WTC11 (cell line): ENCODE measurements around the gene ABCB11. TPM values are rescaled to one million over a fixed set of nuclear protein-coding genes. Genes with fewer than 3 reads are reported as not detected.

ENCODE experiments used
- ATAC-seq: fragments of 200-7000 bp; cut with Tn5 transposase; 2 replicates; pipeline ENCODE4 v1.10.0; 2021; ENCODE audit warnings: mild to moderate bottlenecking, moderate library complexity
- CTCF ChIA-PET: fragments of 300-600 bp; sonication (Branson Sonifier 250); formaldehyde crosslinking; loops from one replicate; lab custom pipeline; 2021; ENCODE audit warnings: antibody characterized with exemption; lab: Charles Lee
- POLR2A ChIA-PET: fragments of 350-600 bp; sonication (Branson Sonifier 250); formaldehyde crosslinking; loops from one replicate; lab custom pipeline; 2021; ENCODE audit warnings: antibody characterized with exemption; lab: Charles Lee
- DNase-seq: peaks from one replicate; pipeline ENCODE4 v3.0.0; 2021; ENCODE audit warnings: low spot score
- H3K27ac Mint-ChIP-seq: 2 replicates; pipeline ENCODE4 v1.8.0; 2021; ENCODE audit warnings: mixed read lengths
- H3K27me3 Mint-ChIP-seq: 2 replicates; pipeline ENCODE4 v1.8.0; 2021; ENCODE audit warnings: low read depth, mild to moderate bottlenecking, moderate library complexity, mixed read lengths
- H3K36me3 Mint-ChIP-seq: 2 replicates; pipeline ENCODE4 v1.8.0; 2021; ENCODE audit warnings: mixed read lengths
- H3K4me1 Mint-ChIP-seq: 2 replicates; pipeline ENCODE4 v1.8.0; 2022; ENCODE audit warnings: mixed read lengths
- H3K4me3 Mint-ChIP-seq: 2 replicates; pipeline ENCODE4 v1.8.0; 2021; ENCODE audit warnings: mild to moderate bottlenecking, moderate library complexity, mixed read lengths
- H3K9me3 Mint-ChIP-seq: 2 replicates; pipeline ENCODE4 v1.8.0; 2021; ENCODE audit warnings: mixed read lengths
- ESRRA ChIP-seq: sonication (generic); formaldehyde crosslinking; IDR thresholded peaks from 2 replicates; pipeline ENCODE4 v1.8.1; 2022; ENCODE audit warnings: mild to moderate bottlenecking, missing genetic modification reagents, borderline replicate concordance
- FOXK1 ChIP-seq: sonication (generic); formaldehyde crosslinking; IDR thresholded peaks from 2 replicates; pipeline ENCODE4 v1.8.0; 2022; ENCODE audit warnings: mild to moderate bottlenecking, moderate library complexity, missing genetic modification reagents
- RELA ChIP-seq: sonication (generic); formaldehyde crosslinking; IDR thresholded peaks from 2 replicates; pipeline ENCODE4 v1.8.1; 2022; ENCODE audit warnings: missing genetic modification reagents, mild to moderate bottlenecking, borderline replicate concordance
- RORB ChIP-seq: fragments of 250-450 bp; sonication (Bioruptor Pico); IDR thresholded peaks from 2 replicates; pipeline ENCODE4 v1.9.0; 2021; ENCODE audit warnings: mild to moderate bottlenecking
- ZNF317 ChIP-seq: sonication (generic); formaldehyde crosslinking; IDR thresholded peaks from 2 replicates; pipeline ENCODE4 v1.8.1; 2023; ENCODE audit warnings: low read depth, mild to moderate bottlenecking, moderate library complexity, missing genetic modification reagents, borderline replicate concordance
- total RNA-seq: library from RNA; stranded (reverse); gene quantifications from 3 replicates; pipeline ENCODE4 v1.2.3, GENCODE V29; 2021
- TF ChIP-seq, protein P1 (sequence below): sonication (generic); formaldehyde crosslinking; IDR thresholded peaks from 2 replicates; pipeline ENCODE4 v1.8.0; 2023; ENCODE audit warnings: mild to moderate bottlenecking, missing genetic modification reagents
- TF ChIP-seq, protein P2 (sequence below): sonication (generic); formaldehyde crosslinking; IDR thresholded peaks from 2 replicates; pipeline ENCODE4 v1.8.1; 2022; ENCODE audit warnings: missing genetic modification reagents, borderline replicate concordance
- TF ChIP-seq, protein P3 (sequence below): sonication (generic); formaldehyde crosslinking; IDR thresholded peaks from 2 replicates; pipeline ENCODE4 v1.8.1; 2022; ENCODE audit warnings: mild to moderate bottlenecking, missing genetic modification reagents, moderate library complexity, borderline replicate concordance
- TF ChIP-seq, protein P4 (sequence below): sonication (generic); formaldehyde crosslinking; IDR thresholded peaks from 2 replicates; pipeline ENCODE4 v1.8.1; 2022; ENCODE audit warnings: low read depth, mild to moderate bottlenecking, moderate library complexity, missing genetic modification reagents, borderline replicate concordance
- TF ChIP-seq, protein P5 (sequence below): sonication (generic); formaldehyde crosslinking; IDR thresholded peaks from 2 replicates; pipeline ENCODE4 v1.8.0; 2022; ENCODE audit warnings: mild to moderate bottlenecking, missing genetic modification reagents

The ABCB11 gene
- total RNA-seq, 1 experiment from 2014 or later: 0.77 TPM

DNA sequence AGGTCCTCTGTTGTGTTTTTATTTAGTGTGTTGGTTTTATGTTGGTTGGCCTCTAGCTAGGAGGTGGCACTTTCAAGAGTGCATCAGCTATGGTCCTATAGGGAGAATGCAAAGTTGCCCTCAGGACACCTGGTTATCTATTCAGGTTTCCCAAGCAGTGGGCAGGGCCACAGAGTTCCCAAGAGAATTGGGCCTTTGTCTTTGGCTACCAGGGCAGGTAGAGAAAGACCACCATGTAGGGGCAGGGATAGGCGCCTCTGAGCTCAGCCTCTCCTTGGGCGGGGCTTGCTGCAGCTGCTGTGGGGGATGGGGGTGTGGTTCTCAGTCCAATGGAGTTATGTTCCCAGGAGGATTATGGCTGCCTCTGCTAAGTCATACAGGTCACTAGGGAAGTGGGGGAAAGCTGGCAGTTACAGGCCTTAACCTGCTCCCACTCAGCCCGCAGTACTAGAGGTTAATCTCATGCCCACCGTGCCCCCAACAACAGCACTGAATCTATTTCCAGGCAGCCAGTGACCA, 26.0 kb downstream of the ABCB11 start (continued):
- TF ChIP-seq, protein P1, sequence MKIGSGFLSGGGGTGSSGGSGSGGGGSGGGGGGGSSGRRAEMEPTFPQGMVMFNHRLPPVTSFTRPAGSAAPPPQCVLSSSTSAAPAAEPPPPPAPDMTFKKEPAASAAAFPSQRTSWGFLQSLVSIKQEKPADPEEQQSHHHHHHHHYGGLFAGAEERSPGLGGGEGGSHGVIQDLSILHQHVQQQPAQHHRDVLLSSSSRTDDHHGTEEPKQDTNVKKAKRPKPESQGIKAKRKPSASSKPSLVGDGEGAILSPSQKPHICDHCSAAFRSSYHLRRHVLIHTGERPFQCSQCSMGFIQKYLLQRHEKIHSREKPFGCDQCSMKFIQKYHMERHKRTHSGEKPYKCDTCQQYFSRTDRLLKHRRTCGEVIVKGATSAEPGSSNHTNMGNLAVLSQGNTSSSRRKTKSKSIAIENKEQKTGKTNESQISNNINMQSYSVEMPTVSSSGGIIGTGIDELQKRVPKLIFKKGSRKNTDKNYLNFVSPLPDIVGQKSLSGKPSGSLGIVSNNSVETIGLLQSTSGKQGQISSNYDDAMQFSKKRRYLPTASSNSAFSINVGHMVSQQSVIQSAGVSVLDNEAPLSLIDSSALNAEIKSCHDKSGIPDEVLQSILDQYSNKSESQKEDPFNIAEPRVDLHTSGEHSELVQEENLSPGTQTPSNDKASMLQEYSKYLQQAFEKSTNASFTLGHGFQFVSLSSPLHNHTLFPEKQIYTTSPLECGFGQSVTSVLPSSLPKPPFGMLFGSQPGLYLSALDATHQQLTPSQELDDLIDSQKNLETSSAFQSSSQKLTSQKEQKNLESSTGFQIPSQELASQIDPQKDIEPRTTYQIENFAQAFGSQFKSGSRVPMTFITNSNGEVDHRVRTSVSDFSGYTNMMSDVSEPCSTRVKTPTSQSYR (CRISPR knock-in tag): no peak

DNA sequence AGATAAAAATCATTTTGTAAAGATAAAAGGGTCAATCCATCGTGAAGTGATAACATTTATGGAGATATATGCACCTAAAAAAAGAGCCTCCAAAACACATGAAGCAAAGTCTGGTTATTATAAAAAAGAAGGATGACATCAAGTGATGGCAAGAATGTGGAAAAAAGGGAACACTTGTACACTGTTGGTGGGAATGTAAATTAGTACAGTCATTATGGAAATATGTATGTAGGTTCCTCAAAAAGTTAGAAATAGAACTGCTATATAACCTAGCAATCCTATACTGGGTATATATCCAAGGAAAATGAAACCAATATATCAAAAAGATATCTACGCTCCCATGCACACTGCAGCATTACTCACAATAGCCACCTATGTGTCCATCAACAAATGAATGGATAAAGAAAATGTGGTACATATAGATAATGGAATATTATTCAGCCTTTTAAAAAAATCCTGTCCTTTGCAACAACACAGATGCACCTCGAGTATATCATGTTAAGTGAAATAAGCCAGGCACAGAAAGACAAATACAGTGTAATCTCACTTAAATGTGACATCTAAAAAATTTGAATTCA, 28.9 kb downstream of the ABCB11 start:
- Mint-ChIP-seq H3K4me3 (no peak overlapping the region), H3K36me3 (no peaks in the 10 kb centered on the region), H3K27ac (no peak overlapping the region), H3K9me3 (peaks cover 22% of the 10 kb centered on the region), H3K4me1 (no peaks in the 10 kb centered on the region; the same call in 1 of the 2 replicates), H3K27me3 (no peaks in the 10 kb centered on the region)
- no peak for TF ChIP-seq ESRRA
- no peak for TF ChIP-seq RELA
- POLR2A ChIA-PET: no interaction called here
- ATAC-seq (no peak), DNase-seq (no peak)
- CTCF ChIA-PET: no interaction called here

DNA sequence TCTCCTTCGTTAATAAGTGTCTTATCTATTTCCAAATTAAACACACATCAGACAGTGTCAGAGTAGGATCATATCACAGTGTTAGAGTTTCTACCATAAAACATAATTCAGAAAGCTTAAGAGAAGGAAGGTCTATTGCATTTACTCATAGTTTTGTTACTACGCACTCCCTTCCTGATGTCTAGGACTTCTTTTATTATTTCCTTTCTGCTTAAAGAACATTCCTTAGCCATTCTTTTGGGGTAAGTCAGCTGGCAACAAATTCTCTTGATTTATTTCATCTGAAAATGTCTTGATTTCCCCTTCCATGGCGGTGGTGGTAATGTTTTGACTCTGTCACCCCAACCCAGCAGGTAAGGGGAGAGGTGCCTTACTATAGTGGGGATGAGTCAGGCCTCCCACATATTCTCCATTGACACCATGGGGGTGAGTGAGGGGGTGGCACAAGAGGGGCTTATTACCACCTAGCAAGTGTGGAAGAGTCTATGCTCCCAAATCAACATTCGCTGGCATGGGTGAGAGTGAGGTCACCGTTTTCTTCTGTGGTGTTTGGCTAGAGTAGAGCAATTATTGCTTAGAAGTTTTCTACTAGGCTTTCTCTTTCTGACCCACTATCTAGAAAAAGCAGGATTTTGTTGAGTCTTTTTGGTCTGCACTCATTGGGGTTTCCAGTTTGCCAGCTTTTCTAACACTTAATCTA, 29.9 kb downstream of the ABCB11 start:
- CTCF ChIA-PET: no interaction called here
- ATAC-seq: no peak
- Mint-ChIP-seq H3K9me3 (peaks cover 21% of the 10 kb centered on the region), H3K27me3 (no peaks in the 10 kb centered on the region), H3K36me3 (no peaks in the 10 kb centered on the region), H3K27ac (no peak overlapping the region), H3K4me1 (no peaks in the 10 kb centered on the region; the same call in 1 of the 2 replicates), H3K4me3 (no peak overlapping the region)
- TF ChIP-seq RORB (no peak), FOXK1 (CRISPR knock-in tag) (no peak), ZNF317 (no peak)
- TF ChIP-seq, protein P2, sequence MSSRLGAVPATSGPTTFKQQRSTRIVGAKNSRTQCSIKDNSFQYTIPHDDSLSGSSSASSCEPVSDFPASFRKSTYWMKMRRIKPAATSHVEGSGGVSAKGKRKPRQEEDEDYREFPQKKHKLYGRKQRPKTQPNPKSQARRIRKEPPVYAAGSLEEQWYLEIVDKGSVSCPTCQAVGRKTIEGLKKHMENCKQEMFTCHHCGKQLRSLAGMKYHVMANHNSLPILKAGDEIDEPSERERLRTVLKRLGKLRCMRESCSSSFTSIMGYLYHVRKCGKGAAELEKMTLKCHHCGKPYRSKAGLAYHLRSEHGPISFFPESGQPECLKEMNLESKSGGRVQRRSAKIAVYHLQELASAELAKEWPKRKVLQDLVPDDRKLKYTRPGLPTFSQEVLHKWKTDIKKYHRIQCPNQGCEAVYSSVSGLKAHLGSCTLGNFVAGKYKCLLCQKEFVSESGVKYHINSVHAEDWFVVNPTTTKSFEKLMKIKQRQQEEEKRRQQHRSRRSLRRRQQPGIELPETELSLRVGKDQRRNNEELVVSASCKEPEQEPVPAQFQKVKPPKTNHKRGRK (CRISPR knock-in tag): no peak
- TF ChIP-seq, protein P3, sequence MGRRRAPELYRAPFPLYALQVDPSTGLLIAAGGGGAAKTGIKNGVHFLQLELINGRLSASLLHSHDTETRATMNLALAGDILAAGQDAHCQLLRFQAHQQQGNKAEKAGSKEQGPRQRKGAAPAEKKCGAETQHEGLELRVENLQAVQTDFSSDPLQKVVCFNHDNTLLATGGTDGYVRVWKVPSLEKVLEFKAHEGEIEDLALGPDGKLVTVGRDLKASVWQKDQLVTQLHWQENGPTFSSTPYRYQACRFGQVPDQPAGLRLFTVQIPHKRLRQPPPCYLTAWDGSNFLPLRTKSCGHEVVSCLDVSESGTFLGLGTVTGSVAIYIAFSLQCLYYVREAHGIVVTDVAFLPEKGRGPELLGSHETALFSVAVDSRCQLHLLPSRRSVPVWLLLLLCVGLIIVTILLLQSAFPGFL: no peak
- TF ChIP-seq, protein P4, sequence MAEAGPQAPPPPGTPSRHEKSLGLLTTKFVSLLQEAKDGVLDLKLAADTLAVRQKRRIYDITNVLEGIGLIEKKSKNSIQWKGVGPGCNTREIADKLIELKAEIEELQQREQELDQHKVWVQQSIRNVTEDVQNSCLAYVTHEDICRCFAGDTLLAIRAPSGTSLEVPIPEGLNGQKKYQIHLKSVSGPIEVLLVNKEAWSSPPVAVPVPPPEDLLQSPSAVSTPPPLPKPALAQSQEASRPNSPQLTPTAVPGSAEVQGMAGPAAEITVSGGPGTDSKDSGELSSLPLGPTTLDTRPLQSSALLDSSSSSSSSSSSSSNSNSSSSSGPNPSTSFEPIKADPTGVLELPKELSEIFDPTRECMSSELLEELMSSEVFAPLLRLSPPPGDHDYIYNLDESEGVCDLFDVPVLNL (CRISPR knock-in tag): no peak
- TF ChIP-seq, protein P5, sequence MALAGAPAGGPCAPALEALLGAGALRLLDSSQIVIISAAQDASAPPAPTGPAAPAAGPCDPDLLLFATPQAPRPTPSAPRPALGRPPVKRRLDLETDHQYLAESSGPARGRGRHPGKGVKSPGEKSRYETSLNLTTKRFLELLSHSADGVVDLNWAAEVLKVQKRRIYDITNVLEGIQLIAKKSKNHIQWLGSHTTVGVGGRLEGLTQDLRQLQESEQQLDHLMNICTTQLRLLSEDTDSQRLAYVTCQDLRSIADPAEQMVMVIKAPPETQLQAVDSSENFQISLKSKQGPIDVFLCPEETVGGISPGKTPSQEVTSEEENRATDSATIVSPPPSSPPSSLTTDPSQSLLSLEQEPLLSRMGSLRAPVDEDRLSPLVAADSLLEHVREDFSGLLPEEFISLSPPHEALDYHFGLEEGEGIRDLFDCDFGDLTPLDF (CRISPR knock-in tag): no peak
- no peak for DNase-seq
- POLR2A ChIA-PET: no interaction called here
